ENCODE results near the gene RAB17. TPM values are rescaled to one million over a fixed set of nuclear protein-coding genes. Genes with fewer than 3 reads are reported as not detected.
A peak's percentile ranks its signal among the peaks of the same experiment; 100 is the strongest.

The RAB17 gene
- total RNA-seq, 1 donor, result 0.36 TPM

GRCh38 chr2:237552908-237553307, 37.6 kb downstream of the RAB17 start:
- Histone ChIP-seq H4K20me1 (ENCODE audit: insufficient read depth, low read length) (no peaks in the 10 kb centered on the region), H3K27ac (ENCODE audit: low read depth, low read length) (no peak overlapping the region), H3K9me3 (ENCODE audit: low read depth, low read length) (peaks cover 2% of the 10 kb centered on the region), H3K4me2 (ENCODE audit: insufficient read depth, low read length) (no peak overlapping the region), H3K27me3 (ENCODE audit: insufficient read depth, low read length) (no peaks in the 10 kb centered on the region), H3K79me2 (ENCODE audit: insufficient read depth, low read length) (no peaks in the 10 kb centered on the region), H2AFZ (ENCODE audit: low read length) (no peak overlapping the region), H3K4me1 (ENCODE audit: insufficient read depth, low read length) (no peaks in the 10 kb centered on the region), H3K36me3 (ENCODE audit: insufficient read depth, low read length) (peaks cover 69% of the 10 kb centered on the region), H3K4me3 (ENCODE audit: insufficient read depth, low read length) (no peak overlapping the region)
- no peak for TF ChIP-seq CTCF (IDR thresholded peaks at IDR 0.05; ENCODE audit: extremely low read depth, low read depth, low read length)
- peak; percentile 34 for DNase-seq (ENCODE audit: insufficient read length, low spot score, missing footprints)

- Histone ChIP-seq H3K4me1 (ENCODE audit: insufficient read depth, low read length) (no peaks in the 10 kb centered on the region), H3K36me3 (ENCODE audit: insufficient read depth, low read length) (peaks cover 78% of the 10 kb centered on the region)
These were observed 39.4 kb downstream of the RAB17 start for GRCh38 chr2:237551071-237551574.

GRCh38 chr2:237549643-237550415, 40.7 kb downstream of the RAB17 start:
- no peak for TF ChIP-seq CTCF (IDR thresholded peaks at IDR 0.05; ENCODE audit: extremely low read depth, low read depth, low read length)
- Histone ChIP-seq H3K27me3 (ENCODE audit: insufficient read depth, low read length) (no peaks in the 10 kb centered on the region), H4K20me1 (ENCODE audit: insufficient read depth, low read length) (no peaks in the 10 kb centered on the region), H3K79me2 (ENCODE audit: insufficient read depth, low read length) (no peaks in the 10 kb centered on the region), H3K36me3 (ENCODE audit: insufficient read depth, low read length) (peaks cover 75% of the 10 kb centered on the region), H3K4me3 (ENCODE audit: insufficient read depth, low read length) (no peak overlapping the region), H3K9me3 (ENCODE audit: low read depth, low read length) (no peaks in the 10 kb centered on the region), H3K4me2 (ENCODE audit: insufficient read depth, low read length) (no peak overlapping the region), H3K27ac (ENCODE audit: low read depth, low read length) (no peak overlapping the region), H2AFZ (ENCODE audit: low read length) (no peak overlapping the region), H3K4me1 (ENCODE audit: insufficient read depth, low read length) (no peaks in the 10 kb centered on the region)
- peak; percentile 79 for DNase-seq (ENCODE audit: insufficient read length, low spot score, missing footprints)

More at GRCh38 chr2:237551071-237551574, 39.4 kb downstream of the RAB17 start:
- Histone ChIP-seq H3K9me3 (ENCODE audit: low read depth, low read length) (peaks cover 2% of the 10 kb centered on the region), H2AFZ (ENCODE audit: low read length) (no peak overlapping the region), H4K20me1 (ENCODE audit: insufficient read depth, low read length) (no peaks in the 10 kb centered on the region), H3K4me3 (ENCODE audit: insufficient read depth, low read length) (no peak overlapping the region), H3K79me2 (ENCODE audit: insufficient read depth, low read length) (no peaks in the 10 kb centered on the region), H3K27me3 (ENCODE audit: insufficient read depth, low read length) (no peaks in the 10 kb centered on the region), H3K27ac (ENCODE audit: low read depth, low read length) (no peak overlapping the region), H3K4me2 (ENCODE audit: insufficient read depth, low read length) (no peak overlapping the region)
- DNase-seq (ENCODE audit: insufficient read length, low spot score, missing footprints), result peak; percentile 64
- no peak for TF ChIP-seq CTCF (IDR thresholded peaks at IDR 0.05; ENCODE audit: extremely low read depth, low read depth, low read length)

- no peak for TF ChIP-seq CTCF (IDR thresholded peaks at IDR 0.05; ENCODE audit: extremely low read depth, low read depth, low read length)
- Histone ChIP-seq H3K27me3 (ENCODE audit: insufficient read depth, low read length) (no peaks in the 10 kb centered on the region), H3K79me2 (ENCODE audit: insufficient read depth, low read length) (no peaks in the 10 kb centered on the region), H2AFZ (ENCODE audit: low read length) (no peak overlapping the region), H4K20me1 (ENCODE audit: insufficient read depth, low read length) (no peaks in the 10 kb centered on the region), H3K4me1 (ENCODE audit: insufficient read depth, low read length) (no peaks in the 10 kb centered on the region), H3K27ac (ENCODE audit: low read depth, low read length) (no peak overlapping the region), H3K36me3 (ENCODE audit: insufficient read depth, low read length) (peaks cover 68% of the 10 kb centered on the region), H3K4me3 (ENCODE audit: insufficient read depth, low read length) (no peak overlapping the region), H3K9me3 (ENCODE audit: low read depth, low read length) (no peaks in the 10 kb centered on the region), H3K4me2 (ENCODE audit: insufficient read depth, low read length) (no peak overlapping the region)
- peak; percentile 13 for DNase-seq (ENCODE audit: insufficient read length, low spot score, missing footprints)
These were observed 41.3 kb downstream of the RAB17 start for GRCh38 chr2:237549216-237549615.
